ENCODE measurements around the gene BSN. TPM values are rescaled to one million over a fixed set of nuclear protein-coding genes. Genes with fewer than 3 reads are reported as not detected.

The BSN gene
- total RNA-seq, 2 donors from 2014 or later: 0.17 to 0.21 TPM

GRCh38 chr3:49523756-49524747, 30.2 kb upstream of the BSN start:
- H3K4me1 Mint-ChIP-seq (ENCODE audit: low read depth): peaks cover 4% of the 10 kb centered on the region
- H3K27ac Mint-ChIP-seq: no peak overlapping the region
- no peaks in the 10 kb centered on the region for H3K36me3 Mint-ChIP-seq (ENCODE audit: insufficient read depth in 2 of 2)
- H3K4me3 Mint-ChIP-seq: no peak overlapping the region
- DNase-seq (no peak), ATAC-seq (replicated peaks in 1 of 2) (no peak)
- H3K27me3 Mint-ChIP-seq (ENCODE audit: low read depth): no peaks in the 10 kb centered on the region
- H3K9me3 Mint-ChIP-seq: no peaks in the 10 kb centered on the region

- DNase-seq: peak; percentile 24 to 26
- Mint-ChIP-seq H3K9me3 (no peaks in the 10 kb centered on the region), H3K36me3 (ENCODE audit: insufficient read depth in 2 of 2) (peaks cover 0 to 7% of the 10 kb centered on the region in 2 donors), H3K4me3 (no peak overlapping the region), H3K27ac (peak overlapping the region; percentile 67), H3K27me3 (ENCODE audit: low read depth) (no peaks in the 10 kb centered on the region), H3K4me1 (ENCODE audit: low read depth) (peaks cover 20% of the 10 kb centered on the region)
- ATAC-seq (replicated peaks in 1 of 2): peak; percentile 77 to 86
Observed at GRCh38 chr3:49529567-49529966, 24.7 kb upstream of the BSN start.

DNA sequence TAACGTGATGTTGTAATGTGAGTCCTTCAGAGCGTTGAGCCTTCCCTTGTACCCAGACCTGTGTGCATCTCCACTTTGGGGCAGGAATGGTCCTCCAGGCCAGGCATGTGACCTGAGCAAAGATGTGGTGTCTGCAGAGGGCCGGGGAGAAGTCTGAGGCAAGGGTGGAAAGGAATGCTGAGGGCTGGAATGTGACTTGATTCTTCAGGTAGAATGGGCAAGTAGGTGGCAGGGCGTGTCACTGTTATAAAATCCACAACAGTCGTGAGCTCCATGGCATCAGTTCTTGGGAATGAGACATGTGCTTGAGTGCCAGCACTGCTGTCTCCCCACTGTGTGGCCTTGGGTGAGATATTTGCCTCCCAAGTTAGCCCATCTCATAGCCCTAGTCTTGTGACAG, 24.0 kb upstream of the BSN start:
- no peak overlapping the region for H3K27ac Mint-ChIP-seq
- peaks cover 0 to 7% of the 10 kb centered on the region in 2 donors for H3K36me3 Mint-ChIP-seq (ENCODE audit: insufficient read depth in 2 of 2)
- no peaks in the 10 kb centered on the region for H3K27me3 Mint-ChIP-seq (ENCODE audit: low read depth)
- ATAC-seq (replicated peaks in 1 of 2): no peak
- H3K9me3 Mint-ChIP-seq: no peaks in the 10 kb centered on the region
- peaks cover 20% of the 10 kb centered on the region for H3K4me1 Mint-ChIP-seq (ENCODE audit: low read depth)
- H3K4me3 Mint-ChIP-seq: no peak overlapping the region
- DNase-seq: no peak

DNA sequence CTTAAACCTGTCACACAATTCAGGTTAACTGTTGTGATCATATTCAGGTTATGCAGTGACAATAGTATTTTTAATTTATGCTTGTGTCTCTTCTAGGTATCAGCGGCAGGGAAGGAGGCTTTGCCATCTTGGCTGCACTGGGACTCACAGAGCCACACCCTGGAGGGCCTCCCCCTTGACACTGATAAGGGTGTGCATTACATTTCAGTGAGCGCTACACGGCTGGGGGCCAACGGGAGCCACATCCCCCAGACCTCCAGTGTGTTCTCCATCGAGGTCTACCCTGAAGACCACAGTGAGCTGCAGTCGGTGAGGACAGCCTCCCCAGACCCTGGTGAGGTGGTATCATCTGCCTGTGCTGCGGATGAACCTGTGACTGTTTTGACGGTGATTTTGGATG, 23.6 kb upstream of the BSN start:
- ATAC-seq (replicated peaks in 1 of 2): no peak
- Mint-ChIP-seq H3K4me3 (no peak overlapping the region), H3K27ac (no peak overlapping the region), H3K36me3 (ENCODE audit: insufficient read depth in 2 of 2) (peaks cover 0 to 7% of the 10 kb centered on the region in 2 donors), H3K4me1 (ENCODE audit: low read depth) (peaks cover 20% of the 10 kb centered on the region), H3K27me3 (ENCODE audit: low read depth) (no peaks in the 10 kb centered on the region), H3K9me3 (no peaks in the 10 kb centered on the region)
- DNase-seq: no peak

DNA sequence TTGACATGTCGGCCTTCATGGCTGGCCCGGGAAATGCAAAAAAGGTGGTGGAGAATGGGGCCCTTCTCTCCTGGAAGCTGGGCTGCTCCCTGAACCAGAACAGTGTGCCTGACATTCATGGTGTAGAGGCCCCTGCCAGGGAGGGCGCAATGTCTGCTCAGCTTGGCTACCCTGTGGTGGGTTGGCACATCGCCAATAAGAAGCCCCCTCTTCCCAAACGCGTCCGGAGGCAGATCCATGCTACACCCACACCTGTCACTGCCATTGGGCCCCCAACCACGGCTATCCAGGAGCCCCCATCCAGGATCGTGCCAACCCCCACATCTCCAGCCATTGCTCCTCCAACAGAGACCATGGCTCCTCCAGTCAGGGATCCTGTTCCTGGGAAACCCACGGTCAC, 23.1 kb upstream of the BSN start:
- Mint-ChIP-seq H3K9me3 (no peaks in the 10 kb centered on the region), H3K27ac (no peak overlapping the region), H3K36me3 (ENCODE audit: insufficient read depth in 2 of 2) (peaks cover 0 to 7% of the 10 kb centered on the region in 2 donors), H3K4me1 (ENCODE audit: low read depth) (peaks cover 20% of the 10 kb centered on the region), H3K27me3 (ENCODE audit: low read depth) (no peaks in the 10 kb centered on the region), H3K4me3 (no peak overlapping the region)
- no peak for ATAC-seq (replicated peaks in 1 of 2)
- DNase-seq: no peak

DNA sequence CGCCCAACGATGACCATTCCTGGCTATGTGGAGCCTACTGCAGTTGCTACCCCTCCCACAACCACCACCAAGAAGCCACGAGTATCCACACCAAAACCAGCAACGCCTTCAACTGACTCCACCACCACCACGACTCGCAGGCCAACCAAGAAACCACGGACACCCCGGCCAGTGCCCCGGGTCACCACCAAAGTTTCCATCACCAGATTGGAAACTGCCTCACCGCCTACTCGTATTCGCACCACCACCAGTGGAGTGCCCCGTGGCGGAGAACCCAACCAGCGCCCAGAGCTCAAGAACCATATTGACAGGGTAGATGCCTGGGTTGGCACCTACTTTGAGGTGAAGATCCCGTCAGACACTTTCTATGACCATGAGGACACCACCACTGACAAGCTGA, 22.6 kb upstream of the BSN start:
- peaks cover 20% of the 10 kb centered on the region for H3K4me1 Mint-ChIP-seq (ENCODE audit: low read depth)

DNA sequence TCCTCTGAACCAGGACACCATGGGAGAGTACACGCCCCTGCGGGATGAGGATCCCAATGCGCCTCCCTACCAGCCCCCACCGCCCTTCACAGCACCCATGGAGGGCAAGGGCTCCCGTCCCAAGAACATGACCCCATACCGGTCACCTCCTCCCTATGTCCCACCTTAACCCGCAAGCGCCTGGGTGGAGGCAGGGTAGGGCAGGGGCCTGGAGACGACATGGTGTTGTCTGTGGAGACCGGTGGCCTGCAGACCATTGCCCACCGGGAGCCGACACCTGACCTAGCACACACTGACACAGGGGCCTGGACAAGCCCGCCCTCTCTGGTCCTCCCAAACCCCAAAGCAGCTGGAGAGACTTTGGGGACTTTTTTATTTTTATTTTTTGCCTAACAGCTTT, 21.2 kb upstream of the BSN start:
- no peak for ATAC-seq (replicated peaks in 1 of 2)
- Mint-ChIP-seq H3K27me3 (ENCODE audit: low read depth) (no peaks in the 10 kb centered on the region), H3K9me3 (no peaks in the 10 kb centered on the region), H3K4me3 (no peak overlapping the region), H3K27ac (no peak overlapping the region), H3K36me3 (ENCODE audit: insufficient read depth in 2 of 2) (peaks cover 0 to 7% of the 10 kb centered on the region in 2 donors), H3K4me1 (ENCODE audit: low read depth) (peaks cover 20% of the 10 kb centered on the region)
- DNase-seq: no peak

More for the DNA sequence above, 22.6 kb upstream of the BSN start:
- Mint-ChIP-seq H3K27ac (no peak overlapping the region), H3K27me3 (ENCODE audit: low read depth) (no peaks in the 10 kb centered on the region), H3K9me3 (no peaks in the 10 kb centered on the region), H3K4me3 (no peak overlapping the region), H3K36me3 (ENCODE audit: insufficient read depth in 2 of 2) (peaks cover 0 to 7% of the 10 kb centered on the region in 2 donors)
- ATAC-seq (replicated peaks in 1 of 2) (no peak), DNase-seq (no peak)

DNA sequence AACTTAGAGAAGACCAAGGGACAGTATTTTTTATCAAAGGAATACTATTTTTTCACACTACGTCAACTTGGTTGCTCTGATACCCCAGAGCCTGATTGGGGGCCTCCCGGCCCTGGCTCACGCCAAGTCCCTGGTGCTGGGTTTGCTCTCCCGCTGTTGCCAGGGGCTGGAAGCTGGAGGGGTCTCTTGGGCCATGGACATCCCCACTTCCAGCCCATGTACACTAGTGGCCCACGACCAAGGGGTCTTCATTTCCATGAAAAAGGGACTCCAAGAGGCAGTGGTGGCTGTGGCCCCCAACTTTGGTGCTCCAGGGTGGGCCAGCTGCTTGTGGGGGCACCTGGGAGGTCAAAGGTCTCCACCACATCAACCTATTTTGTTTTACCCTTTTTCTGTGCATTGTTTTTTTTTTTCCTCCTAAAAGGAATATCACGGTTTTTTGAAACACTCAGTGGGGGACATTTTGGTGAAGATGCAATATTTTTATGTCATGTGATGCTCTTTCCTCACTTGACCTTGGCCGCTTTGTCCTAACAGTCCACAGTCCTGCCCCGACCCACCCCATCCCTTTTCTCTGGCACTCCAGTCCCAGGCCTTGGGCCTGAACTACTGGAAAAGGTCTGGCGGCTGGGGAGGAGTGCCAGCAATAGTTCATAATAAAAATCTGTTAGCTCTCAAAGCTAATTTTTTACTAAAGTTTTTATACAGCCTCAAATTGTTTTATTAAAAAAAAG, 20.3 kb upstream of the BSN start:
- Mint-ChIP-seq H3K36me3 (ENCODE audit: insufficient read depth in 2 of 2) (peaks cover 0 to 7% of the 10 kb centered on the region in 2 donors), H3K27me3 (ENCODE audit: low read depth) (no peaks in the 10 kb centered on the region), H3K4me3 (no peak overlapping the region), H3K27ac (no peak overlapping the region), H3K9me3 (no peaks in the 10 kb centered on the region), H3K4me1 (ENCODE audit: low read depth) (peaks cover 17% of the 10 kb centered on the region)
- no peak for DNase-seq
- ATAC-seq (replicated peaks in 1 of 2): no peak

- no peak overlapping the region for H3K27ac Mint-ChIP-seq
- H3K4me3 Mint-ChIP-seq: no peak overlapping the region
- H3K4me1 Mint-ChIP-seq (ENCODE audit: low read depth): peaks cover 15% of the 10 kb centered on the region
- H3K9me3 Mint-ChIP-seq: no peaks in the 10 kb centered on the region
- no peak for ATAC-seq (replicated peaks in 1 of 2)
- no peaks in the 10 kb centered on the region for H3K27me3 Mint-ChIP-seq (ENCODE audit: low read depth)
- DNase-seq: no peak
- peaks cover 0 to 7% of the 10 kb centered on the region in 2 donors for H3K36me3 Mint-ChIP-seq (ENCODE audit: insufficient read depth in 2 of 2)
Observed at GRCh38 chr3:49534581-49535441, 19.5 kb upstream of the BSN start.

DNA sequence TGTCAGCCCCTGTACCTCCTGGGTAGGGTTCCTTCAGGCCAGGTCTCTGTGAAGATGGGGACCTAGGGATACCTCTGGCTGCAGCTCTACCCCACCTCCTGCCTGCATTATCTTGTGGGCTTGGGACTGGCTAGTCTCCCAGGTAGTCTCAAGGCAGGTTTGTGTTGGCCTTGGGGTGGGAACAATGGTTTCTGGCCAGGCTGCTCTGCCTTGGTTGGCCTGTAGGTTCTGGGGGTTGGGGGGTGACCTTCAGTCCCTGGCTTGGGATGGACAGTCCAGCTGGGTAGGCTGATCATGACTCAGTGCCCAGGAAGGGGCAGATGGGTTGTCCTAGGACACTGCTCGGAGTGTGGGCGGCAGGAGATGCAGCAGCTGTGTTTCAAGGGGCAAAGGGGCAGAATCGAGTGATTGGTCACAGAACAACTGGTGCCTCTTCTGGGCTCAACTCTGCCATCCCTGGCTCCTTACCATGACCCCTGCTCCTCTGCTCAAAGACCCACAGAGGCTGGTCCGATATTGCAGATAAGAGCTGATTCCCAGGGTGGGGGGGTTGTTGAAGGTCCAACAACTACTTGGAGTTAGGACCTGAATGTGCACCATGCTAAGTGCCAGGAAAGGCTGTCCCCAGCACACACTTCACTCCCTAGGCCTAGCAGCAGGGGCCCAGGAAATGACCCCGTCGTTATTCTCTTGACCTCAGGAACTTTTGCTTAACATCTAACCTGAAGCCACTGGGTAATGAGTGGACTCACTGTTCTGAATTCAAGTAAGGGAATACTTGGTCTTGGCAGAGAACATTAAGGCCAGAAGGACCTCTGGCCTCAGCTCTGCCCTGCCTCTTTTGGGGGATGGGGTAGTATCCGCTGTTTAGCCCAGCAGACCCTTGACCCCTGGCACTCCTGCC, 18.1 kb upstream of the BSN start:
- H3K27ac Mint-ChIP-seq: no peak overlapping the region
- no peaks in the 10 kb centered on the region for H3K27me3 Mint-ChIP-seq (ENCODE audit: low read depth)
- peaks cover 11% of the 10 kb centered on the region for H3K4me1 Mint-ChIP-seq (ENCODE audit: low read depth)
- H3K9me3 Mint-ChIP-seq: no peaks in the 10 kb centered on the region
- no peak overlapping the region for H3K4me3 Mint-ChIP-seq
- ATAC-seq (replicated peaks in 1 of 2) (no peak), DNase-seq (no peak)
- H3K36me3 Mint-ChIP-seq (ENCODE audit: insufficient read depth in 2 of 2): peaks cover 0 to 7% of the 10 kb centered on the region in 2 donors

- DNase-seq (no peak), ATAC-seq (replicated peaks in 1 of 2) (no peak)
- no peak overlapping the region for H3K27ac Mint-ChIP-seq
- no peaks in the 10 kb centered on the region for H3K27me3 Mint-ChIP-seq (ENCODE audit: low read depth)
- H3K9me3 Mint-ChIP-seq: no peaks in the 10 kb centered on the region
- H3K36me3 Mint-ChIP-seq (ENCODE audit: insufficient read depth in 2 of 2): no peaks in the 10 kb centered on the region
- H3K4me1 Mint-ChIP-seq (ENCODE audit: low read depth): peaks cover 6% of the 10 kb centered on the region
- no peak overlapping the region for H3K4me3 Mint-ChIP-seq
Observed at GRCh38 chr3:49536875-49537533, 17.3 kb upstream of the BSN start.

All from activated T-cell treated with anti-CD3 and anti-CD28 coated beads, Interleukin-2, amount 50 U/mL, for 72 hours (primary cell).